HepG2 (cell line): ENCODE results near the gene CCNT2. TPM values are rescaled to one million over a fixed set of nuclear protein-coding genes. Genes with fewer than 3 reads are reported as not detected.

Experiments used
- ATAC-seq: fragments of 200-7000 bp; cut with Tn5 transposase; 3 replicates; pipeline ENCODE4 v1.9.1; 2020; ENCODE audit warnings: mild to moderate bottlenecking, moderate library complexity
- BruUV-seq: library from RNA; stranded (reverse); fragments of 400-500 nt; replicated peaks from 2 replicates; lab custom pipeline; 2021; lab: Mats Ljungman, UMichigan
- CTCF ChIA-PET: fragments of 300-600 bp; formaldehyde crosslinking; extraction: SDS; loops from one replicate; lab custom pipeline; 2021; ENCODE audit warnings: low total read pairs, inconsistent platforms, low intra/inter-chr PET ratio; lab: Yijun Ruan, JAX
- POLR2A ChIA-PET: fragments of 350-600 bp; sonication (Branson Sonifier 250); formaldehyde crosslinking; loops from one replicate; lab custom pipeline; 2020; ENCODE audit warnings: antibody characterized with exemption, inconsistent platforms; lab: Yijun Ruan, JAX
- DNase-seq: peaks from one replicate; pipeline ENCODE4 v3.0.0-alpha.2; 2015; ENCODE audit warnings: low spot score
- FAIRE-seq: peaks from 3 replicates; lab custom pipeline; 2011; peaks lifted over from hg19 to GRCh38; lab: Jason Lieb, UNC
- H2AFZ ChIP-seq: one replicate; pipeline ENCODE4 v1.6.1; 2011; ENCODE audit warnings: low read length, inconsistent platforms
- H3K27ac ChIP-seq: fragments of 300-600 bp; 3 replicates; pipeline ENCODE4 v1.8.0; 2011; ENCODE audit warnings: mixed run types, mild to moderate bottlenecking, mixed read lengths, low read length, inconsistent platforms; ENCODE audit not compliant: insufficient read depth; ENCODE audit errors: extremely low read length
- H3K27me3 ChIP-seq, 2 experiments: fragments of 200-600 bp in 1 of 2; 2 replicates in 1 of 2; 3 replicates in 1 of 2; pipeline versions ENCODE4 v1.6.0 to v1.8.0; 2011; ENCODE audit warnings: low read length in 2 of 2, mild to moderate bottlenecking in 2 of 2, moderate library complexity in 2 of 2, inconsistent platforms in 1 of 2; ENCODE audit not compliant: insufficient read depth in 2 of 2, control insufficient read depth in 1 of 2
- H3K36me3 ChIP-seq, 2 experiments: fragments of 200-600 bp in 1 of 2; replicated peaks in 1 of 2; 2 replicates in 1 of 2; 3 replicates in 1 of 2; pipeline versions ENCODE4 v1.5.1 to v1.8.0; 2011; ENCODE audit warnings: low read length in 2 of 2, inconsistent platforms in 1 of 2; ENCODE audit not compliant: insufficient read depth in 2 of 2, control insufficient read depth in 1 of 2
- H3K4me1 ChIP-seq: 2 replicates; pipeline ENCODE4 v1.5.1; 2012; ENCODE audit warnings: low read length, inconsistent platforms; ENCODE audit not compliant: insufficient read depth
- H3K4me2 ChIP-seq: 2 replicates; pipeline ENCODE4 v1.6.0; 2011; ENCODE audit warnings: low read depth, low read length, inconsistent platforms
- H3K4me3 ChIP-seq, 3 experiments: fragments of 200-600 bp in 1 of 3; sonication (generic), shearing (Covaris generic) in 1 of 3; replicated peaks in 1 of 3; 2 replicates each; pipeline ENCODE4 v1.5.1; 2011 to 2016; ENCODE audit warnings: low read length in 3 of 3, inconsistent platforms in 2 of 3, low read depth in 2 of 3, mild to moderate bottlenecking in 2 of 3, control low read depth in 1 of 3, mixed read lengths in 1 of 3; ENCODE audit not compliant: insufficient read depth in 1 of 3
- H3K79me2 ChIP-seq: one replicate; pipeline ENCODE4 v1.6.1; 2011; ENCODE audit warnings: low read length, inconsistent platforms; ENCODE audit not compliant: insufficient read depth
- H3K9ac ChIP-seq: 2 replicates; pipeline ENCODE4 v1.6.0; 2011; ENCODE audit warnings: mild to moderate bottlenecking, low read depth, low read length, inconsistent platforms; ENCODE audit not compliant: insufficient read depth
- H3K9me3 ChIP-seq: 2 replicates; pipeline ENCODE4 v1.5.1; 2012; ENCODE audit warnings: mild to moderate bottlenecking, low read length
- H4K20me1 ChIP-seq: 2 replicates; pipeline ENCODE4 v1.6.0; 2011; ENCODE audit warnings: inconsistent platforms, mild to moderate bottlenecking, low read length, moderate library complexity; ENCODE audit not compliant: insufficient read depth
- CEBPB ChIP-seq: IDR thresholded peaks from 2 replicates; pipeline ENCODE4 v1.6.1; 2011; ENCODE audit warnings: low read depth, low read length, improper control_type of control experiment, borderline replicate concordance
- CREB1 ChIP-seq, 2 experiments: fragments of 450-650 bp in 1 of 2; IDR thresholded peaks; 2 replicates each; pipeline ENCODE4 v1.6.1; 2016 to 2017; ENCODE audit warnings: control low read depth in 1 of 2, mild to moderate bottlenecking in 1 of 2, missing compliant biosample characterization in 1 of 2, missing genetic modification characterization in 1 of 2
- MAFF ChIP-seq: IDR thresholded peaks from 2 replicates; pipeline ENCODE4 v1.6.1; 2011; ENCODE audit warnings: low read depth, low read length, improper control_type of control experiment
- MAFK ChIP-seq, 2 experiments: IDR thresholded peaks in 1 of 2; conservative IDR thresholded peaks in 1 of 2; 2 replicates each; pipeline ENCODE4 v1.6.1; 2011; ENCODE audit warnings: improper control_type of control experiment in 2 of 2, low read length in 2 of 2
- NFE2 ChIP-seq: sonication (generic); formaldehyde crosslinking; IDR thresholded peaks from 2 replicates; pipeline ENCODE4 v1.4.0; 2020; ENCODE audit warnings: missing genetic modification reagents
- NFE2L2 ChIP-seq: fragments of 150-350 bp; IDR thresholded peaks from 2 replicates; pipeline ENCODE4 v1.6.1; 2014; ENCODE audit warnings: low read length
- ZNF558 ChIP-seq: sonication (generic); formaldehyde crosslinking; IDR thresholded peaks from 2 replicates; pipeline ENCODE4 v1.9.0; 2022; ENCODE audit warnings: mild to moderate bottlenecking, missing genetic modification reagents, borderline replicate concordance
- WGBS: methylation state at CpG from one replicate; pipeline ENCODE4 v1.1.6; 2017; ENCODE audit warnings: low lambda C conversion rate; 5-methylcytosine and 5-hydroxymethylcytosine counted together
- in situ Hi-C: cut with HindIII; loops from 2 replicates; pipeline ENCODE4 v1.10.0; 2017; ENCODE audit warnings: low pct_unique_long_range_greater_than_20kb; ENCODE audit not compliant: extremely low pct_ligation_motif_present
- intact Hi-C: fragments of 100-400 bp; cut with micrococcal nuclease; formaldehyde crosslinking; loops from one replicate; pipeline ENCODE4 v1.10.0; 2022; ENCODE audit not compliant: unreplicated experiment
- polyA plus RNA-seq, 8 experiments: library from polyadenylated mRNA; depleted of rRNA in 3 of 8; stranded (reverse) in 7 of 8; unstranded in 1 of 8; fragments of >200 nt; fragmentation: Illumina TruSeq in 4 of 8; extraction: Trizol in 4 of 8; gene quantifications; 2 replicates each; pipeline versions ENCODE4 v1.2.1 to v1.2.3, GENCODE V29; 2011 to 2016; ENCODE audit warnings: low read depth in 4 of 8, missing spikeins in 1 of 8, mixed read lengths in 1 of 8; ENCODE audit not compliant: insufficient read depth in 1 of 8
- total RNA-seq, 5 experiments: library from RNA; depleted of rRNA; stranded (reverse); fragments of >200 nt; fragmentation: Illumina TruSeq; extraction: Trizol; gene quantifications; 2 replicates each; pipeline ENCODE4 v1.2.3, GENCODE V29; 2016; ENCODE audit warnings: low read depth in 1 of 5
- TF ChIP-seq, protein P1 (sequence below): IDR thresholded peaks from 2 replicates; pipeline ENCODE4 v1.6.1; 2016; ENCODE audit warnings: low read depth, control low read depth

The CCNT2 gene
- total and polyA plus RNA-seq, 2 of the 13 experiments (the other 11 are each of a cell fraction or from before 2014, with no cell fraction given) = 22.1 to 34.4 TPM

DNA sequence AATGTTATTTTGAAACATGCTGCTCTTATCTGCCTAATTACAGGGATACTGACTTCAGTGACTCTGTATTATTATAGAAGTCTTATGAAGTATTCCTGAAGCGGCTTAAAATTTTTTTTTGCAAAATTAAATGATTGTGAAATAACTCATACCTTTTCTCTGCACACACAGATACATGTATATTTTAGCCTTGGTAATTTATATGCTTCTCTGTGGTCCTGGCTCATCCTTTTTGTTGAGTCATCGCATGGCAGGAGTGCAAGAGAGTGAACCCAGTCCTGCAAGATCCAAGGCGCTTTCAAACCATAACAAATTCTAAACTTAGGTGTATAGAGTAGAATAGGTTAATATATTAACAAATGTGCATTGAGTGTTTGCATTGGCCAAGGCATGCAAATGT lies 8.6 kb downstream of the CCNT2 start:
- Histone ChIP-seq H3K79me2 (peaks cover 98% of the 10 kb centered on the region), H3K27ac (peak overlapping the region; percentile 1), H3K9me3 (no peaks in the 10 kb centered on the region), H4K20me1 (peaks cover 97% of the 10 kb centered on the region), H2AFZ (no peak overlapping the region), H3K4me3 (no peak overlapping the region), H3K4me2 (no peak overlapping the region), H3K9ac (no peak overlapping the region), H3K27me3 (no peaks in the 10 kb centered on the region), H3K36me3 (peaks cover 3 to 45% of the 10 kb centered on the region in 2 experiments), H3K4me1 (peaks cover 65% of the 10 kb centered on the region)
- ChIA-PET POLR2A (interaction anchor here (2.4 kb wide), 1 partner anchor 9 kb away, joined by 10 read pairs; the partner anchor contains the start of gene CCNT2), CTCF (no interaction called here)
- ATAC-seq (no peak), FAIRE-seq (no peak), DNase-seq (no peak)
- TF ChIP-seq NFE2L2 = peak; percentile 83
- no peak for TF ChIP-seq CREB1 (IDR thresholded peaks at IDR 0.05)
- TF ChIP-seq CREB1 (CRISPR knock-in tag; IDR thresholded peaks at IDR 0.05) = peak; percentile 26; the same call in 1 of the 2 replicates
- TF ChIP-seq, protein P1, sequence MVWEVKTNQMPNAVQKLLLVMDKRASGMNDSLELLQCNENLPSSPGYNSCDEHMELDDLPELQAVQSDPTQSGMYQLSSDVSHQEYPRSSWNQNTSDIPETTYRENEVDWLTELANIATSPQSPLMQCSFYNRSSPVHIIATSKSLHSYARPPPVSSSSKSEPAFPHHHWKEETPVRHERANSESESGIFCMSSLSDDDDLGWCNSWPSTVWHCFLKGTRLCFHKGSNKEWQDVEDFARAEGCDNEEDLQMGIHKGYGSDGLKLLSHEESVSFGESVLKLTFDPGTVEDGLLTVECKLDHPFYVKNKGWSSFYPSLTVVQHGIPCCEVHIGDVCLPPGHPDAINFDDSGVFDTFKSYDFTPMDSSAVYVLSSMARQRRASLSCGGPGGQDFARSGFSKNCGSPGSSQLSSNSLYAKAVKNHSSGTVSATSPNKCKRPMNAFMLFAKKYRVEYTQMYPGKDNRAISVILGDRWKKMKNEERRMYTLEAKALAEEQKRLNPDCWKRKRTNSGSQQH (CRISPR knock-in tag) = no peak
- peak; percentile 54; the same call in 1 of the 2 replicates for TF ChIP-seq NFE2 (CRISPR knock-in tag)
- TF ChIP-seq ZNF558 (CRISPR knock-in tag) = no peak
- peak; percentile 62 to 74 for TF ChIP-seq MAFK (conservative IDR thresholded peaks at IDR 0.05 in 1 of 2, IDR thresholded peaks at IDR 0.05 in 1 of 2; ENCODE audit: low read length in 2 of 2)
- peak; percentile 56 for TF ChIP-seq MAFF
- peak; percentile 47; the same call in 1 of the 2 replicates for TF ChIP-seq CEBPB
- WGBS = 94% methylated on average over 3 of the region's 3 CpGs
- BruUV-seq = no TSS peak
- intact Hi-C loops = no loop called here
- in situ Hi-C loops = no loop called here
